ENCODE results near the gene LIN9. TPM values are rescaled to one million over a fixed set of nuclear protein-coding genes. Genes with fewer than 3 reads are reported as not detected.
"Not testable (repeated sequence)": the region's sequence is repeated elsewhere in the genome, so short reads cannot be mapped to it uniquely, and the experiment has no call there.

Gene LIN9, protein sequence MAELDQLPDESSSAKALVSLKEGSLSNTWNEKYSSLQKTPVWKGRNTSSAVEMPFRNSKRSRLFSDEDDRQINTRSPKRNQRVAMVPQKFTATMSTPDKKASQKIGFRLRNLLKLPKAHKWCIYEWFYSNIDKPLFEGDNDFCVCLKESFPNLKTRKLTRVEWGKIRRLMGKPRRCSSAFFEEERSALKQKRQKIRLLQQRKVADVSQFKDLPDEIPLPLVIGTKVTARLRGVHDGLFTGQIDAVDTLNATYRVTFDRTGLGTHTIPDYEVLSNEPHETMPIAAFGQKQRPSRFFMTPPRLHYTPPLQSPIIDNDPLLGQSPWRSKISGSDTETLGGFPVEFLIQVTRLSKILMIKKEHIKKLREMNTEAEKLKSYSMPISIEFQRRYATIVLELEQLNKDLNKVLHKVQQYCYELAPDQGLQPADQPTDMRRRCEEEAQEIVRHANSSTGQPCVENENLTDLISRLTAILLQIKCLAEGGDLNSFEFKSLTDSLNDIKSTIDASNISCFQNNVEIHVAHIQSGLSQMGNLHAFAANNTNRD
- polyA plus RNA-seq (ENCODE audit: insufficient read length in 4 of 4): 10 to 100 TPM; 10.4 to 14.2 (median 11.1) TPM

DNA sequence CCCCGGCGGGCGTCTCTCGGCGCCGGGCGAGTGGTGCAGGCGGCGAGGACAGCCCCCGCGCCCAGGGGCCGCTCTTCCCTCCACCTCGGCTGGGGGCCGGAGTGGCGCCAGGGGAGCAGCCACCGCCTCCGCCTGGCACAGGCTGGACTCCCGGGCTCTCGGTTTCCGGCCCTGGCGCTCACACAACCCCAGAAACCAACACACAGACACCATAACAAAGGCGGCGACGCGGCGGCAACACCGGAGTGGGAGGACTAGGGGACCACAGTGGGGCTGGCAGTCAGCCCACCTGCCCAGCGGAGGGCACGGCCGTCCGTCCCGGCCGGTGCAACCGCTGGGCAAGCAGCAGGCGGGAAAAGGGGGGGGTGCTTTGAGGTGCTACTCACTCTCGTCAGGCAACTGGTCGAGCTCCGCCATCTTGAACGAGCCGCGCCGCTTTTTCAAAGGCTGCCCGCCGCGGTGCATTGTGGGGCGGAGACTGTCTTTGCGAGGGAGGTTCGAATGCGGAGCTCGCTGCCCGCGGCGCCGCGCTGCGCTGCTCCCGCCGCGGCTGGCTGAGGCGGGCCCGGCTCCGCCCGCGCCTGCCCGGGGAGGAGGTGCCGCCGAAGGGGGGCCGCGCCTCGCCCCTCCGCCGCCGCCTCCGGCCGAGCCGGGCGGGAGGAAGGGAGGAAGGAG, at the start of gene LIN9:
Gene LIN9 (minus strand): TSS at position 442 of the 675 bp plus-strand sequence. CDS start 25 bp downstream, at position 417.
- peak; percentile 76 to 87 (median 82) for DNase-seq (ENCODE audit: low read depth in 4 of 4, low spot score in 3 of 4)

DNA sequence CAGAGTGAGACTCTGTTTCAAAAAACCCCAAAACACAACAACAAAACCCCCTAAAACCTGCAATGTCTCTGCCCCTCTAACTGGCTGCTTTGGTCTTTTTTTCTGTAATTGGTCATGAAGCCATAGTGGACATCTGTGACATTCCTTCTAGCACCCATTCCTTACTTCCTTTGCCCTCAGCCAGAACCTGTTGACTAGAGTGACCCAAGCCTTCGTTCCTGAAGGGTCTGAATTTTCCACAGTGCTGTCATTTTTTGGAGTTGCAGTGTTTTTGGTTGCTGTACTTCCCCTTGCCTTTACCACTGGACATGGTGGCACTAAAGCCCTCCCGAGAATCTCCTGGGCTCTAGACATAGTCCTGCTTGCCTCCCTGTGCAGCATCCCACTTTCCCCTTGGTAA, 48.5 kb upstream of the LIN9 start:
- no peak for DNase-seq (ENCODE audit: low read depth in 4 of 4, low spot score in 3 of 4)

DNA sequence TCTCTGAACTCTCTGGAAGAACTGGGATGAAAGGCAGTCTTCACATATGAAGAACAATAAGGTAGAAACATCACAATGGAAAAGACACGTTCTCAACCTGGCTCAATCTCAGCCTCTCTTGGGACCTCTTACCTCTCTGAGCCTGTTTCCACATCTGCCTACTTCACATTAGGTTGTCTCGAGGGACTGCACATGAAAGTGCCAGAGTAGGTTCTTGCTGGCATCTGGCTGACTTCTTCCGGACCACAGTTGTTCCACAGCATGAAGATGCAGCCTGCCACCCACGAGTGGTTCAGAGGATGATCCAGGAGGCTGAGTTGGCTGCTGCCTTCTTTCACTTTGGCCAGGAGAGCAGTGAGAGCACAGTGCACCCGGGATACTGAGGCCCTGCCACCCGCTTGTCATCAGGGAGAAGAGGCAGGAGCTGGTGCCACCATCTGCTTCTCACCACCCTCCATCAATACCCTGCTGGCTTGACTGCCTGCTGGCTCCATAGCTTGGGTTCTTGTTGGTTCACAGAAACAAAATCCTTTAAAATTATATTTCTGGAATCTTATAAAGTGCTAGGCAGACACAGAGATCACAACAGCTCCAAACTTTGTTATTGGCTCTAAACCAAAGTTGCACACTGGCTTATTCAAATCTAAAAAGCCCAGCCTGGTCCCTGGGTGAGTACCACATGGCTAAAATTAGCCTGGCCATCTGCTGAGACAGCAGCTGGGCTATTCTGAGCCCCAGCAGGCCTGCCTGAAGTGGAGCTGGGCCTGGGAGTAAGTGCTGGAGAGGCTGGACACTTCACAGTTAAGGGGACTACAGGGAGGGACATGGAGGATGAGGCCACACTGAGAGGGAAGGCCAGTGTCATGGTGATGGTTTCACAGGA, 46.9 kb upstream of the LIN9 start:
- DNase-seq (ENCODE audit: low read depth in 4 of 4, low spot score in 3 of 4): no peak

DNA sequence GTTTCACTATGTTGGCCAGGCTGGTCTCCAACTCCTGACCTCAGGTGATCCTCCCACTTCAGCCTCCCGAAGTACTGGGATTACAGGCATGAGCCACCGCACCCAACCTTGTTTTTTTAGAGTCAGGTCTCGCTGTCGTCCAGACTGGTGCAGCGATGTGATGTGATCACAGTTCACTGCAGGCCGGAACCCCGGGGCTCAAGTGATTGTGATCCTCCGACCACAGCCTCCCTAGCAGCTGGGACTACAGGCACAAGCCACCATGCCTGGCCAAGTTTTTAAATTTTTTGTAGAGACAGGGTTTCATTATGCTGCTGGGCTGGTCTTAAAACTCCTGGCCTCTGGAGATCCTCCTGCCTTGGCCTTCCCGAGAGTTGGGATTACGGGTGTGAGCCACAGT, 46.1 kb upstream of the LIN9 start:
- no peak for DNase-seq (ENCODE audit: low read depth in 4 of 4, low spot score in 3 of 4)

DNA sequence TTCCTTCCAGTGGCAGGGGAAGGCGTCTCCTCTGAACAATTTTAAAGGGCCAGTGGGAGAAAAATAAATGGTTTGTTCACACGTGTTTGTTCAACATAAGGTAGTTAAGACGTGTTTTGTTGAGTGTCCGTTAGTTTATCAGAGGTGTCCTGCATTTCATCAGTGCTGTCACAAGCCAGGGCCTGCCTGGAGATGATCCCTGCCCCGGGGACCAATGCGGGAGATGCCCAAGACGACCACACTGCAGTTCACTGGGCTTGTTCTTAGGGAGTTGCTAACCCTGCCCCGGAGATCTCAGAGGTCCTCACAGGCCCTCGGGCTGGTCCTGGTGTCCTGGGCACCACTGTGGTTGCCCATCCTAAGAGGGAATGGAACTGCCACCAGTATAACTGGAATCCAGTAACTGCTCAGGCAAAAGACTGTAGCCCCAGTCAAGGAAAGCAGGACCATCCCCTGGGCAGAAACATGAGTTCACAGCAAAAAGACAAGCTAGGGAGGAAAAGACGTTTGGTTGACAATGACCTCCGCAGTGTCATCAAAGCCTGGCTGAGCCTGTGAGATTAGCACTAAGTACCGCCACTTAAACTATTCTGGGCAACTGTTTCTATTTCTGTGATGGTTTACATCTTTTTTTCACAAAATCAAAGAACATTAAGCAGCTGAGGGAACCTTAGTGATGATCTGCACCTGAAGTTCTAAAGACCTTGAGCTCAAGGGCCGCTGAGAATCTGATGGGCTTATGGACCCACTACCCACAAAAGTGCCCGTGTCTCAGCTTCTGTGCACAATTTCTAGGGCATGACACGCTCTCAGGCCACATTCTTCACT, 44.9 kb upstream of the LIN9 start:
- DNase-seq (ENCODE audit: low read depth in 4 of 4, low spot score in 3 of 4): no peak

DNA sequence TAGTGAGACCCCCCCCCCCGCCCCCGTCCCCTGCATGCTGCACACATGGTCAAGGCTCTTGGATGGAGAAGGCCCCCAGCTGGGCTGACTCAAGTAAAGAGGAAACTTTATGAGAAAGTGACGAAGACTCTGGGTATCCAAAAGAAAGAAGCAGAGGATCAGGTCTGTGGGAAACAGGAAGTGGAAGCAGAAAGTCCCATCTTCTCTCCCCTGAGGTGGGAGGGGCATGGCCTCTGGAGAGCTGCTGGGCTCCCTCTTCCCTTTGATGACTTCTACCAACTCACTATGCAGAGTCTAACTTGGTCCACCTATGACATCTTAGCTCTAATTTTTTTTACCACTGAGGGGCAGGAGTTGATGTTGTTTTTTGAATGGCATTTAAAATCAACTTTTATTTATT, 42.7 kb upstream of the LIN9 start:
- DNase-seq (ENCODE audit: low read depth in 4 of 4, low spot score in 3 of 4): no peak

DNA sequence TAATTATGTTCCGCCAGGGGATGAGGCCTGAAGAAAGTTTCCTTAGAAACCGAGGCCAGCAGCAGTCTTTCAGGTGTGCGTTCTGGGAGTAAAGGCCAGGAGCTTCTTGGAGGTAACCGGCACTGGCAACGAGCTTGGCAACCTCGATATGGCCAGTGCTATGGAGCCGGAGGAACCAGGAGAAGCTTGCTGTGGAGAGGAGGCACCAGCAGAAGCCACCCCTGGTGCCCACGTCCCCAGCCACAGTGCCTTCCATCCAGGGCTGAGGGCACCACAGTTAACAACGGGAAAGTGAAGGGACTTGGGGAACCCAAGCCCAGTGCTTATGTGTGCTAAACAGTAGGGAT, 41.5 kb upstream of the LIN9 start:
- DNase-seq (ENCODE audit: low read depth in 4 of 4, low spot score in 3 of 4): no peak

DNA sequence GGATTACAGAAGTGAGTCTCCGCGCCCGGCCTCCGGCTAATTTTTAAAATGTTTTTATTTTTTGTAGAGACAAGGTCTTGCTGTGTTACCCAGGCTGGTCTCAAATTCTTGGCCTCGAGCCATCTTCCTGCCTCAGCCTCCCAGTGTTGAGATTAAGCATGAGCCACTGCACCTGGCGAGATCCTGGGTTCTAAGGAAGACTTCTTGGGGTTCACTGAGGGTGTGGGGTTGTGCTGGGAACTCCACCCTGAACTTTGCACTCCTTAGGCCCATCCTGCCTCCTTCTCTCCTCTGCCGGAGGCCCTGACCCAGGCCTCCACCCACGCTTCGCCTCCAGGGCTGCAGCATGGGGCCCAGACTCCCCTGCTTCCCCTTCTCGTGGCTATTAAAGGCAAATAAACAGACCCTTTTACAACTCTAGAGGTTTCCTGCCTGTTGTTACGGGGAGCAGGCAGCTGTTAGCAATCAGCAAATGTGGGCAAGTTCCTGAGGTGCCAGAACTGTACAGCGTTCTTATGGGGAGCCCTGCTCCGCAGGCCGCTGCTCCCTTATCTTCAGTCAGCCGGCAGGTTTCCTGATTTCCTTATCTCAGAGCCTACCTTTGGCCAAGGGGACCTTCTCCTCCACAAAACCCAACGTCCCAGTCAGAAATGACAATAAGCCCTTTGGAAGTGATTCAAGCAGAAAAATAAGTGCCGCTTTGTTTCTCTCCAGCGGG, 41.0 kb upstream of the LIN9 start:
- DNase-seq (ENCODE audit: low read depth in 4 of 4, low spot score in 3 of 4): no peak

DNA sequence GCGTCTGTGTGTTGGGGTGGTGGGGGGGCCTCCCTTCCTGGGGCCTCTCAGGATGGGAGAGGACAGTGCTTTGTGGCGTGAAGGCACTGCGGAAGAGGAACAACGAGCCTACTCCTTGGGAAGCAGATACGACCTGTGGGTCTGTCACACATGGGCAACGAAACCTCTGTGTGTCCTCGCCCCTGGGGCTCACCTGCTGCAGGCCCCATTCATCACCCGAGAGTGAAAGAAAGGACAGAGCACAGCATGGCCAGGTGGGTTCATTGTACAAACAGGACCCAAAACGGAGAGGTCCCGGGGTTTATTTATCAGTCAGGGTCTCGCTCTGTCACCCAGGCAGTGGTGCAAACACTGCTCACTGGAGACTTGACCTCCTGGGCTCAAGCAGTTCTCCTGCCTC, 40.1 kb upstream of the LIN9 start:
- DNase-seq (ENCODE audit: low read depth in 4 of 4, low spot score in 3 of 4): no peak

DNA sequence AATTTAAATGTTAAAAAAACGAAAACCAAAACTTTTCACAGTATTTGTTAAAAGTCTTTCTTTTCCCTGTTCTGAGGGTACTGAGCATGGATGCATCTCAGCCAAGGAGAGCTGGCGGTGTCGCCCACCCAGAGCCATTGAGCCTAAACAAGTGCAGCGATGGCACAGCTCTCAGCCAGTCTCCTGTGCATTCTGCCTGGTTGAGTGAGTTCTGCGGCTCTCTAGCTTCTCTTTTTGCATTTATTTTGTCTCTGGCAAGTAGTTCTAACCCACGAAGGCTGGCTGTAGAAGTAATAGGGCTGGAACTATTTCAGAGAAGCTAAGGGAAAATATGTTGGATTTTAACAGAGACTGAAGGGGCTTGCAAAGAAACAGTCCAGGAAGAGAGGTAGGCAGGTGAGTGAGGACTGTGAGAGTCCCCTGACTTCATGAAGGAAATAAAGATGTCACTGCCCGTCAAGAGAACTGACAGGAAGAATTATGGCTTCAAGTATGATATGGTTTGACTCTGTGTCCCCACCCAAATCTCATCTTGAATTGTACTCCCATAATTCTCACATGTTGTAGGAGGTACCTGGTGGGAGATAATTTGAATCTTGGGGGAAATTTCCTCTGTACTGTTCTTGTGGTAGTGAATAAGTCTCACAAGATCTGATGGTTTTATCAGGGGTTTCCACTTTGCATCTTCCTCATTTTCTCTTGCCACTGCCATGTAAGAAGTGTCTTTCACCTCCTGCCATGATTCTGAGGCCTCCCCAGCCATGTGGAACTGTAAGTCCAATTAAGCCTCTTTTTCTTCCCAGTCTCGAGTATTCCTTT, 35.7 kb upstream of the LIN9 start:
- DNase-seq (ENCODE audit: low read depth in 4 of 4, low spot score in 3 of 4): no peak

DNA sequence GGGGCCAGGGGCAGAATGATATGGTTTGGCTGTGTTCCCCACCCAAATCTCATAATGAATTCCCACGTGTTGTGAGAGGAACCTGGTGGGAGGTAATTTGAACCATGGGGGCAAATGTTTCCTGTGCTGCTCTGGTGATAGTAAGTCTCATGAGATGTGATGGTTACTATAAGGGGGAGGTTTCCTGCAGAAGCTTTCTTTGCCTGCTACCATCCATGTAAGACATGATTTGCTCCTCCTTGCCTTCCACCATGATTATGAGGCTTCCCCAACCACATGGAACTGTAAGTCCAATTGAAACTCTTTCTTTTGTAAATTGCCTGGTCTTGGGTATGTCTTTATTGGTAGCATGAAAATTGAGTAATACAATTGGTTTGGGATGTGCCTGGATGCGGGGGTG, 33.7 kb upstream of the LIN9 start:
- no peak for DNase-seq (ENCODE audit: low read depth in 4 of 4, low spot score in 3 of 4)

DNA sequence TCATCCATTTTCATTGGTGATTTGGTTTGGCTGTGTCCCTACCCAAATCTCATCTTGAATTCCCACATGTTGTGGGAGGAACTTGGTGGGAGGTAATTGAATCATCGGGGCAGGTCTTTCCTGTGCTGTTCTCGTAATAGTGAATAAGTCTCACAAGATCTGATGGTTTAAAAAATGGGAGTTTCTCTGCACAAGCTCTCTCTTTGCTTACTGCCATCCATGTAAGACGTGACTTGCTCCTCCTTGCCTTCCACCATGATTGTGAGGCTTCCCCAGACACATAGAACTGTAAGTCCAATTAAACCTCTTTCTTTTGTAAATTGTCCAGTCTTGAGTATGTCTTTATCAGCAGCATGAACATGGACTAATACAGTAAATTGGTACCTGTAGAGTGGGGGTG, 31.1 kb upstream of the LIN9 start:
- DNase-seq (ENCODE audit: low read depth in 4 of 4, low spot score in 3 of 4): not testable (repeated sequence)

DNA sequence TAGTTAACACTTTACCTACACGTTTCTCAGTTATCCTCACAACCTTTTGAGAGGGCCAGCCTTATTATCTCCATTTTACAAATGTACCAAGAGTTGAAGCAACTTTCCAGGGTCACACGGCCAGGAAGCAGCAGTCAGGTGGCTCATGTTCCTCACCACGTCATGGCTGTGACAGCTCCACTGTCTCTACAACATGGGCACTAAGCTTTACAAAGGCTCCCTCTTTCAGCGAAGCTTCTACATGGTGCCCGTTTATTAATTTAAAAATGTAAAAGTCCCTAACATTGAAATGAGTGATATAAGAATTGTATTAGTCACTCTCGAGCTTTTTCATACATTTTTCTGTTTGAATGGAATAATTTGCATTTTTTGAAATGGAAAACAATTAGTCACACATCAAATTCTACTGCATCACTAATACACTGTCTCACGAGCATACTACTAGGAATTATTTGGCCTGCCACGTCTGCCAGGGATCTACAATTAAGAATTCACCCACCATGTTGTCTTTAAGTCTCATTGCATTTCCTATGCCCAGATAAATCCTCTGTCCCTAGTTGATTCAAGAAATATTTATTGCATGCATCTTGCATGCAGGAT, 28.4 kb upstream of the LIN9 start:
- DNase-seq (ENCODE audit: low read depth in 4 of 4, low spot score in 3 of 4): no peak

DNA sequence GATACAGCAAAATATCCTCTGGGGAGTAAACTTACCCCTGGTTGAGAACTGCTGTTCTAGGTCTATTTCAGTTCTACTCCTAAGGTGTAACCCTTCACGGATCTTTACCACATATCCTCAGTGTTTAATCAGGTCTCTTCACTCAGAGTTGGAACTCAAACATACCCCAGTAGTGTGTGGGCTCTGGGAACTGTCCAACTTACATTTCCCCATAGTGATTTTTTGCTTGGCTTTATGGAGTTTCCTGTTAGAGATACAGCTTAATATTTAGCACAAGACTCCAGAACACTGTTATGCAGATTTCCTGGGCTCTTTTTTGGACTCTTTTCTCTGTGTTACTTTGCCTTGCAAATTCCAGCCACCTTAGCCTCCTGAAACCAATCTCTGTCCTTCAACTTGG, 26.7 kb upstream of the LIN9 start:
- DNase-seq (ENCODE audit: low read depth in 4 of 4, low spot score in 3 of 4): no peak

DNA sequence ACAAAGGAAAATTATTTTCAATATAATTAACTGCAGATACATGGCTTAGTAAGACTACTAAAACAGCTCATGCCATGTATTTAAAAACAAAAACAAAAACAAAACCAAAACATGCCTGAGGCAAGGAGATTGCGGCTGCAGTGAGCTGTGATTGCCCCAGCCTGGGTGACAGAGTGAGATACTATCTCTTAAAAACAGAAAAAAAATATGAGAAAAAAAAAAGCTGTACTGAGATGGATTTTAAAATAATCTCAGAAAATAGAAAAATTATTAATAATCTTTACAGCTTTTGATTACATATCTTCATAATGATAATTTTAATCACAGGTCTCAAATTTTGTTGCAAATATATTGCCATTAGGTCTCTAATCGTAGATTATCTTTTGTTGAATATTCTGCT, 24.0 kb upstream of the LIN9 start:
- DNase-seq (ENCODE audit: low read depth in 4 of 4, low spot score in 3 of 4): no peak

DNA sequence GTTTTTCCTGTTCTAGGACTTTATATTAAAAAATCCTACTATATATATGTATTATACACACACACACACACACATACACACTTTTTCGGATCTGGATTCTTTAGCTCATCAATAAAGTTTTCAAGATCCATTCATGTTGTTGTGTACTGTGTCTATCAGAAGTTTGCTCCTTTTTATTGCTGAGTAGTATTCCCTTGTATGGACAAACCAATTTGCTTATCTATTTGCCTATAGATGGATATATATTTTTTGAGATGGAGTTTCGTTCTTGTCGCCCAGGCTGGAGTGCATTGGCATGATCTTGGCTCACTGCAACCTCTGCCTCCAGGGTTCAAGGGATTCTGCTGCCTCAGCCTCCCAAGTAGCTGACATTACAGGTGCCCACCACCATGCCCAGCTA, 20.3 kb upstream of the LIN9 start:
- DNase-seq (ENCODE audit: low read depth in 4 of 4, low spot score in 3 of 4): no peak

DNA sequence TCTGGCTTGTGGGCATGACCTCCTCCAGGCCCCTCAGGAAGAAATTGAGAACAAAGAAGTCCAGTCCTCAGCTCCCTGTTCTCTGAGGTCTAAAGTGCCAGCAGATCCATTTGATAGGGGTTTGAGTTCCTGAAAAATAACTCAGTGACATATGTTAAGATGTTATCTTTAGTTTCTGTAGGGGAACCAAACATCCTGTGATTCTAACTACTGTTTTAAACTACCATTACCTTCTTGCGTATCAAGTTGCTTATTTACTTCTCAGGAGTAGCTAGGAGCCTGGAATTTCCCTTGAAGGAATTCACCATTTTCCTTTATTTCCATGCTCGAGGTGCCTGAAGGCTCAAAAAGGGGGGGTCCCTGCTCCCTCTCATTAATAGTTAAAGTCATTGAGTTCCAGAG, 18.8 kb upstream of the LIN9 start:
- no peak for DNase-seq (ENCODE audit: low read depth in 4 of 4, low spot score in 3 of 4)

DNA sequence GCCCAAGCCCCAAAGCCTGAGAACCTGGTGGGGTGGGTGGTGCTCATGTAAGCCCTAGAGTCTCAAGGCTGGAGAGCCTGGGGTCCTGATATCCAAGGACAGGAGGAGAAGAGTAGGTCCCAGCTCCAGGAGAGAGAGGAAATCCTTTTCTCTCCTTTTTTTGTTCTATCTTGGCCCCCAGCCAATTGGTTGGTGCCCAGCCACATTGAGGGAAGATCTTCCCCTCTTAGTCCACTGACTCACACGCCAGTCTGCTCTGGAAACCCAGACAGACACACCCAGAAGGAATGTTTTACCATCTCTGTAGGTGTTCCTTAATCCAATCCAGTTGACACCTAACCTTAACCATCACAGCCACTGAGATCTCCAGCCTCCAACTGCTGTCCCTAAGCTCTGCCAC, 16.2 kb upstream of the LIN9 start:
- no peak for DNase-seq (ENCODE audit: low read depth in 4 of 4, low spot score in 3 of 4)

All from left renal pelvis (tissue), 4 donors.